Activated T-helper 1 cell treated with anti-CD3 and anti-CD28 coated beads, Interleukin-12 subunit alpha, Interleukin-12 subunit beta, Interleukin-2, Interleukin-4 antibody, amounts not matched to agents 30 ng/mL and 10 ng/mL and 1 ng/mL, durations not matched to agents 14 hours and 24 hours and 36 hours (primary cell): ENCODE data around the gene CIC. TPM values are rescaled to one million over a fixed set of nuclear protein-coding genes. Genes with fewer than 3 reads are reported as not detected.

Source experiments
- DNase-seq: peaks from one replicate; pipeline ENCODE4 v3.0.0; 2021; ENCODE audit warnings: low spot score
- H3K27ac Mint-ChIP-seq: one replicate; pipeline ENCODE4 v1.8.0; 2021; ENCODE audit warnings: mild to moderate bottlenecking, mixed read lengths
- H3K27me3 Mint-ChIP-seq: one replicate; pipeline ENCODE4 v1.8.0; 2022; ENCODE audit warnings: mild to moderate bottlenecking, moderate library complexity, mixed read lengths; ENCODE audit not compliant: insufficient read depth
- H3K36me3 Mint-ChIP-seq: one replicate; pipeline ENCODE4 v1.8.0; 2021; ENCODE audit warnings: low read depth, mixed read lengths
- H3K4me1 Mint-ChIP-seq: one replicate; pipeline ENCODE4 v1.8.0; 2021; ENCODE audit warnings: low read depth, mixed read lengths
- H3K4me3 Mint-ChIP-seq: one replicate; pipeline ENCODE4 v1.8.0; 2021; ENCODE audit warnings: mild to moderate bottlenecking, moderate library complexity, mixed read lengths
- H3K9me3 Mint-ChIP-seq: one replicate; pipeline ENCODE4 v1.8.0; 2021; ENCODE audit warnings: mixed read lengths
- intact Hi-C: fragments of 100-400 bp; cut with micrococcal nuclease; formaldehyde crosslinking; loops from one replicate; pipeline ENCODE4 v1.15.1; 2024
- total RNA-seq: library from RNA; stranded (reverse); gene quantifications from 2 replicates; pipeline ENCODE4 v1.2.3, GENCODE V29; 2022

Gene CIC
- total RNA-seq, 1 donor from 2014 or later: 68.0 TPM

- Mint-ChIP-seq H3K27ac (no peak overlapping the region), H3K4me1 (peaks cover 38% of the 10 kb centered on the region), H3K36me3 (peaks cover 3% of the 10 kb centered on the region), H3K4me3 (no peak overlapping the region), H3K27me3 (no peaks in the 10 kb centered on the region), H3K9me3 (no peaks in the 10 kb centered on the region)
- no peak for DNase-seq
- intact Hi-C loops: loop anchor here (10.0 kb wide), 1 partner anchor 982 kb away; the partner anchor contains the start of gene HNRNPUL1
Measured at GRCh38 chr19:42246922-42247639, 22.0 kb upstream of the CIC start.

- Mint-ChIP-seq H3K4me1 (peaks cover 43% of the 10 kb centered on the region), H3K4me3 (no peak overlapping the region), H3K36me3 (peaks cover 5% of the 10 kb centered on the region), H3K27me3 (no peaks in the 10 kb centered on the region), H3K27ac (no peak overlapping the region), H3K9me3 (no peaks in the 10 kb centered on the region)
- intact Hi-C loops: loop anchor here (10.0 kb wide), 1 partner anchor 983 kb away; the partner anchor contains the start of gene HNRNPUL1
- DNase-seq: no peak
Measured at GRCh38 chr19:42247640-42248199, 21.3 kb upstream of the CIC start.

- no peak for DNase-seq
- intact Hi-C loops: loop anchor here (10.0 kb wide), 1 partner anchor 984 kb away; the partner anchor contains the start of gene HNRNPUL1
- Mint-ChIP-seq H3K9me3 (no peaks in the 10 kb centered on the region), H3K4me3 (no peak overlapping the region), H3K36me3 (peaks cover 11% of the 10 kb centered on the region), H3K4me1 (peaks cover 42% of the 10 kb centered on the region), H3K27me3 (no peaks in the 10 kb centered on the region), H3K27ac (no peak overlapping the region)
Measured at GRCh38 chr19:42248270-42249148, 20.5 kb upstream of the CIC start.

GRCh38 chr19:42249149-42249750 lies 19.8 kb upstream of the CIC start:
- Mint-ChIP-seq H3K4me3 (no peak overlapping the region), H3K27ac (no peak overlapping the region), H3K27me3 (no peaks in the 10 kb centered on the region), H3K9me3 (no peaks in the 10 kb centered on the region), H3K36me3 (peaks cover 11% of the 10 kb centered on the region), H3K4me1 (peaks cover 41% of the 10 kb centered on the region)
- intact Hi-C loops: loop anchor here (10.0 kb wide), 1 partner anchor 984 kb away; the partner anchor contains the start of gene HNRNPUL1
- DNase-seq: no peak

- Mint-ChIP-seq H3K36me3 (peaks cover 11% of the 10 kb centered on the region), H3K27me3 (no peaks in the 10 kb centered on the region), H3K4me1 (peaks cover 36% of the 10 kb centered on the region), H3K9me3 (no peaks in the 10 kb centered on the region), H3K4me3 (no peak overlapping the region), H3K27ac (no peak overlapping the region)
- intact Hi-C loops: loop anchor here (10.0 kb wide), 1 partner anchor 985 kb away; the partner anchor contains the start of gene HNRNPUL1
- no peak for DNase-seq
Measured at GRCh38 chr19:42249769-42250168, 19.3 kb upstream of the CIC start.

- intact Hi-C loops: no loop called here
- H3K36me3 Mint-ChIP-seq: peaks cover 11% of the 10 kb centered on the region
- peak overlapping the region; percentile 23 for H3K27ac Mint-ChIP-seq
- peak overlapping the region; percentile 26 for H3K4me3 Mint-ChIP-seq
- no peaks in the 10 kb centered on the region for H3K9me3 Mint-ChIP-seq
- no peaks in the 10 kb centered on the region for H3K27me3 Mint-ChIP-seq
- peaks cover 31% of the 10 kb centered on the region for H3K4me1 Mint-ChIP-seq
- no peak for DNase-seq
Measured at GRCh38 chr19:42250183-42250665, 18.8 kb upstream of the CIC start.

- intact Hi-C loops: no loop called here
- peak overlapping the region; percentile 23 for H3K27ac Mint-ChIP-seq
- no peaks in the 10 kb centered on the region for H3K27me3 Mint-ChIP-seq
- peak overlapping the region; percentile 57 for H3K4me3 Mint-ChIP-seq
- DNase-seq: no peak
- H3K9me3 Mint-ChIP-seq: no peaks in the 10 kb centered on the region
- H3K4me1 Mint-ChIP-seq: peaks cover 28% of the 10 kb centered on the region
- peaks cover 8% of the 10 kb centered on the region for H3K36me3 Mint-ChIP-seq
Measured at GRCh38 chr19:42250666-42251531, 18.2 kb upstream of the CIC start.

- peaks cover 3% of the 10 kb centered on the region for H3K27me3 Mint-ChIP-seq
- peak overlapping the region; percentile 98 for H3K4me3 Mint-ChIP-seq
- H3K27ac Mint-ChIP-seq: peak overlapping the region; percentile 96
- H3K36me3 Mint-ChIP-seq: peaks cover 8% of the 10 kb centered on the region
- H3K9me3 Mint-ChIP-seq: no peaks in the 10 kb centered on the region
- DNase-seq: no peak
- intact Hi-C loops: no loop called here
- peaks cover 23% of the 10 kb centered on the region for H3K4me1 Mint-ChIP-seq
Measured at GRCh38 chr19:42251572-42252358, 17.3 kb upstream of the CIC start.

- Mint-ChIP-seq H3K36me3 (peaks cover 8% of the 10 kb centered on the region), H3K4me3 (peak overlapping the region; percentile 98), H3K9me3 (no peaks in the 10 kb centered on the region), H3K4me1 (peaks cover 19% of the 10 kb centered on the region), H3K27me3 (peaks cover 5% of the 10 kb centered on the region), H3K27ac (peak overlapping the region; percentile 96)
- intact Hi-C loops: no loop called here
- no peak for DNase-seq
Measured at GRCh38 chr19:42252365-42253244, 16.4 kb upstream of the CIC start.

GRCh38 chr19:42253245-42254088 lies 15.6 kb upstream of the CIC start:
- Mint-ChIP-seq H3K27ac (peak overlapping the region; percentile 96), H3K9me3 (no peaks in the 10 kb centered on the region), H3K4me3 (peak overlapping the region; percentile 98), H3K36me3 (peaks cover 8% of the 10 kb centered on the region), H3K4me1 (peaks cover 19% of the 10 kb centered on the region), H3K27me3 (peaks cover 9% of the 10 kb centered on the region)
- peak; percentile 51 for DNase-seq
- intact Hi-C loops: loop anchor here (1.0 kb wide), 1 partner anchor 9 kb away; no protein-coding TSS in a partner anchor
